K562 (cell line): Measurements from ENCODE around the gene DNAJC17. TPM values are rescaled to one million over a fixed set of nuclear protein-coding genes. Genes with fewer than 3 reads are reported as not detected.

Source experiments
- CBX2 ChIP-seq: fragments of 200-600 bp; sonication (generic); IDR thresholded peaks from one replicate; pipeline ENCODE4 v1.6.1; 2012; ENCODE audit warnings: mild to moderate bottlenecking, low read length, inconsistent platforms; ENCODE audit not compliant: insufficient read depth, poor library complexity, severe bottlenecking
- CCAR2 ChIP-seq: fragments of 200-400 bp; formaldehyde crosslinking; IDR thresholded peaks from 2 replicates; pipeline ENCODE4 v1.6.1; 2017; ENCODE audit warnings: mild to moderate bottlenecking, low read depth, low read length
- CREB1 ChIP-seq, 2 experiments: sonication (generic) in 1 of 2; formaldehyde crosslinking in 1 of 2; IDR thresholded peaks; 2 replicates each; pipeline versions ENCODE4 v1.6.1 to v1.8.0; 2012 to 2022; ENCODE audit warnings: inconsistent platforms in 1 of 2, mild to moderate bottlenecking in 1 of 2, missing genetic modification reagents in 1 of 2, moderate library complexity in 1 of 2
- ELF4 ChIP-seq: fragments of 450-650 bp; formaldehyde crosslinking; IDR thresholded peaks from 2 replicates; pipeline ENCODE4 v1.4.0; 2022; ENCODE audit warnings: missing genetic modification characterization
- HMGN3 ChIP-seq: IDR thresholded peaks from 2 replicates; pipeline ENCODE4 v1.6.1; 2011; ENCODE audit warnings: borderline replicate concordance, low read depth, mild to moderate bottlenecking, mixed read lengths, low read length; ENCODE audit not compliant: insufficient read length; ENCODE audit errors: extremely low read depth
- MAFF ChIP-seq: IDR thresholded peaks from 2 replicates; pipeline ENCODE4 v1.6.1; 2012; ENCODE audit warnings: low read length, improper control_type of control experiment
- TCF7 ChIP-seq: sonication (generic); IDR thresholded peaks from 2 replicates; pipeline ENCODE4 v1.6.1; 2016; ENCODE audit warnings: antibody characterized with exemption, borderline replicate concordance
- ZBTB2 ChIP-seq: fragments of 450-650 bp; IDR thresholded peaks from 2 replicates; pipeline ENCODE4 v1.6.1; 2016; ENCODE audit warnings: antibody characterized with exemption
- ZBTB40 ChIP-seq, 2 experiments: fragments of 450-650 bp in 1 of 2; sonication (generic) in 1 of 2; formaldehyde crosslinking in 1 of 2; IDR thresholded peaks; 2 replicates each; pipeline versions ENCODE4 v1.7.1 to v1.9.0; 2016 to 2022; ENCODE audit warnings: inconsistent platforms in 1 of 2, mild to moderate bottlenecking in 1 of 2, missing genetic modification reagents in 1 of 2
- ZNF584 ChIP-seq: fragments of 200-800 bp; sonication (Bioruptor generic); IDR thresholded peaks from 2 replicates; pipeline ENCODE4 v1.6.1; 2016; ENCODE audit warnings: low read depth, mild to moderate bottlenecking, missing genetic modification characterization, missing compliant biosample characterization
- ZNF592 ChIP-seq: fragments of 450-650 bp; IDR thresholded peaks from 2 replicates; pipeline ENCODE4 v1.6.1; 2017; ENCODE audit warnings: antibody characterized with exemption, mild to moderate bottlenecking
- polyA plus RNA-seq, 8 experiments: library from polyadenylated mRNA; depleted of rRNA in 4 of 8; stranded (reverse) in 5 of 8; unstranded in 3 of 8; fragments of >200 nt; fragmentation: Nextera tagmentation in 2 of 8; fragmentation: Illumina TruSeq in 1 of 8; extraction: Ambion mirVana in 2 of 8; extraction: Trizol in 1 of 8; gene quantifications; 2 replicates each; pipeline versions ENCODE4 v1.2.1 to v1.2.3, GENCODE V29; 2011 to 2014; ENCODE audit warnings: inconsistent platforms in 1 of 8, missing spikeins in 1 of 8
- total RNA-seq, 7 experiments: library from RNA; depleted of rRNA in 6 of 7; stranded (reverse); fragments of >200 nt in 6 of 7; fragmentation: Illumina TruSeq in 2 of 7; extraction: Trizol in 2 of 7; gene quantifications; 2 replicates each; pipeline versions ENCODE4 v1.2.1 to v1.2.3, GENCODE V29; 2011 to 2021; ENCODE audit warnings: low replicate concordance in 1 of 7

DNAJC17 gene
- total and polyA plus RNA-seq, 9 of the 15 experiments (the other 6 are each of a cell fraction or from before 2014, with no cell fraction given) = 2.4 to 79.4 (median 44.2) TPM

- no peak for TF ChIP-seq ZBTB40 (IDR thresholded peaks at IDR 0.05)
- TF ChIP-seq ZBTB40 (CRISPR knock-in tag; IDR thresholded peaks at IDR 0.05) = no peak
- no peak for TF ChIP-seq CBX2
- TF ChIP-seq TCF7 = no peak
- TF ChIP-seq ZNF592 = no peak
- TF ChIP-seq ZBTB2 = no peak
- TF ChIP-seq ZNF584 (CRISPR knock-in tag) = peak; percentile 93
- no peak for TF ChIP-seq CCAR2
- TF ChIP-seq ELF4 = peak; percentile 67; the same call in 1 of the 2 replicates
- no peak for TF ChIP-seq MAFF
- no peak for TF ChIP-seq CREB1 (IDR thresholded peaks at IDR 0.05)
- TF ChIP-seq CREB1 (CRISPR knock-in tag; IDR thresholded peaks at IDR 0.05) = no peak
- TF ChIP-seq HMGN3 = peak; percentile 55
These were observed 18.6 kb upstream of the DNAJC17 start (continued) for GRCh38 chr15:40825661-40826422.
